ENCODE results near the gene CASTOR2. TPM values are rescaled to one million over a fixed set of nuclear protein-coding genes. Genes with fewer than 3 reads are reported as not detected.

CASTOR2 gene
- total RNA-seq, 6 experiments from 2014 or later = 2.1 to 10.2 (median 2.8) TPM

- no peak for ATAC-seq
- intact Hi-C loops (cut with DNase I) = no loop called here
- WGBS (ENCODE audit: insufficient coverage, low coverage, low lambda C conversion rate, missing lambda C conversion rate) = 87% methylated on average over 3 of the region's 18 CpGs
Observed at GRCh38 chr7:75017832-75018231, 53.3 kb downstream of the CASTOR2 start.

DNA sequence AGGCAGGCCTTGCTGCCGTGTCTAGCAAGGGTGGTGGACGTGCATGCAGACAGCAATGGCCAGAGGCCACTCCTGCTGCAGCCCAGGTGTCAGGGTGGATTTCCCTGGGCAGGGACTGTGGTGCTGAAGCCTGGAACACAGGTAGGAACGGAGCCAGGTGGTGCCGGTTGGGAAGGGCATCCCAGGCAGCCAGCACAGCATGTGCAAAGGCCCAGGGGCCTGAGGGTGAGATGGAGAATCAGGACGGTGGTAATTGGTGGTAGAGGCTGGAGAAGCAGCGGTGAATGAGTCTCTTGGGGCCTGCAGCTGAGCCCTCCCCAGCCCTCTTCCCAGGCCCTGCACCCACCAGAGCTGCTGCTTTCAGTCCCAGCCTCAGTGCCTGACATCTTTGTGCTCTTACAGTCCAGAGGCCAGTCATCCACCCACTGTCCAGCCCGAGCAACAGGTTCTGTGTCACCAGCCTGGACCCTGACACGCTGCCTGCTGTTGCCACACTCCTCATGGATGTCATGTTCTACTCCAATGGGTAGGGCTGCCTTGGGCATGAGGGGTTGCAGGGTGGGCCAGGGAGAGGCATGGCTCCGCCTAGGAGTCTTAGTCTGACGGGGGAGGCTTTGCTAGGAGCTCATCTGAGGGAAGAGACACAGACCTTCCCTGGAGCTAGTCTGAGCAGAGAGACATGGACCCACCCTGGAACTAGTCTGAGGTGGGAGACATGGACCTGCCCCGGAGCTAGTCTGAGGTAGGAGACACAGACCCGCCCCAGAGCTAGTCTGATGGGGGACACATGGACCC, 54.3 kb downstream of the CASTOR2 start:
- peak in 1 of 4 donors; percentile 23 for ATAC-seq
- no peaks in the 10 kb centered on the region for H3K27me3 ChIP-seq
- no peak overlapping the region for H3K27ac ChIP-seq
- H3K36me3 ChIP-seq = no peaks in the 10 kb centered on the region
- H3K4me1 ChIP-seq = no peaks in the 10 kb centered on the region
- intact Hi-C loops (cut with DNase I) = no loop called here
- H3K4me3 ChIP-seq = no peak overlapping the region
- no peak for TF ChIP-seq POLR2A (IDR thresholded peaks at IDR 0.05)
- TF ChIP-seq CTCF (IDR thresholded peaks at IDR 0.05) = no peak
- no peaks in the 10 kb centered on the region for H3K9me3 ChIP-seq
- no peak for DNase-seq
- 90% methylated on average over 5 of the region's 12 CpGs for WGBS (ENCODE audit: insufficient coverage, low coverage, low lambda C conversion rate, missing lambda C conversion rate)

More at GRCh38 chr7:75017832-75018231, 53.3 kb downstream of the CASTOR2 start:
- no peaks in the 10 kb centered on the region for H3K36me3 ChIP-seq
- H3K9me3 ChIP-seq = no peaks in the 10 kb centered on the region
- no peak overlapping the region for H3K4me3 ChIP-seq
- TF ChIP-seq POLR2A (IDR thresholded peaks at IDR 0.05) = no peak
- H3K27me3 ChIP-seq = no peaks in the 10 kb centered on the region
- no peak overlapping the region for H3K27ac ChIP-seq
- no peak for DNase-seq
- H3K4me1 ChIP-seq = no peaks in the 10 kb centered on the region

- no peak for TF ChIP-seq POLR2A (IDR thresholded peaks at IDR 0.05)
- no peak for TF ChIP-seq CTCF (IDR thresholded peaks at IDR 0.05)
- no peaks in the 10 kb centered on the region for H3K36me3 ChIP-seq
- no CpG with 5 or more reads among the region's 14 CpGs for WGBS (ENCODE audit: insufficient coverage, low coverage, low lambda C conversion rate, missing lambda C conversion rate)
- H3K4me1 ChIP-seq = no peaks in the 10 kb centered on the region
- intact Hi-C loops (cut with DNase I) = no loop called here
- ATAC-seq (peak in 1 of 4 donors; percentile 13), DNase-seq (no peak)
- no peaks in the 10 kb centered on the region for H3K27me3 ChIP-seq
- no peak overlapping the region for H3K27ac ChIP-seq
- H3K9me3 ChIP-seq = no peaks in the 10 kb centered on the region
- H3K4me3 ChIP-seq = no peak overlapping the region
Observed at GRCh38 chr7:75019800-75020199, 55.3 kb downstream of the CASTOR2 start.

DNA sequence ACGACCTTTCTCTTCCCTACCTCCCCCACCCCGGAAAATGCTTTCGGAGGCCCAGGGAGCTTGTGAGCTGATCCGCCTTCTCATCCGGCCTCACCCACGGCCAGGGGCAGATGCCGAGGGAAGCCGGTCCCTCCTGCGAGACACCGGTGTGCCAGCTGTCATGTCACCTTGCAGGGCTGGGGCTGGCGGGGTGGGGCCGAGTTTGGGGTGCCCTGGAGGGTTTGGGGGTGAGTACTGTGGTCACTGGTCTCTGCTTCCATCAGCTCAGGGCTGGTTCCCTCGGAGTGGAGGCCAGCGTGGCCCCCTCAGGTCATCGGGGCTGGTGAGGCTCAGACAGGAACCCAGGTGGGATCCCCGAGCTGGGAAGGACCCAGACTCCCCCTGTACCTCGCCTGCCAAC, 60.4 kb downstream of the CASTOR2 start:
- Histone ChIP-seq H3K4me1 (no peaks in the 10 kb centered on the region), H3K9me3 (no peaks in the 10 kb centered on the region), H3K4me3 (no peak overlapping the region), H3K27me3 (no peaks in the 10 kb centered on the region), H3K36me3 (no peaks in the 10 kb centered on the region), H3K27ac (no peak overlapping the region)
- 81% methylated on average over 5 of the region's 17 CpGs for WGBS (ENCODE audit: insufficient coverage, low coverage, low lambda C conversion rate, missing lambda C conversion rate)
- ATAC-seq (peak in 2 of 4 donors; percentile 21 to 22), DNase-seq (no peak)
- no peak for TF ChIP-seq POLR2A (IDR thresholded peaks at IDR 0.05)
- no peak for TF ChIP-seq CTCF (IDR thresholded peaks at IDR 0.05)
- intact Hi-C loops (cut with DNase I) = no loop called here

- no peak overlapping the region for H3K27ac ChIP-seq
- no peak overlapping the region for H3K4me3 ChIP-seq
- no peaks in the 10 kb centered on the region for H3K4me1 ChIP-seq
- intact Hi-C loops (cut with DNase I) = no loop called here
- H3K9me3 ChIP-seq = no peaks in the 10 kb centered on the region
- DNase-seq = no peak
- ATAC-seq = no peak
- TF ChIP-seq POLR2A (IDR thresholded peaks at IDR 0.05) (no peak), CTCF (IDR thresholded peaks at IDR 0.05) (no peak)
- WGBS (ENCODE audit: insufficient coverage, low coverage, low lambda C conversion rate, missing lambda C conversion rate) = 80% methylated on average over 2 of the region's 9 CpGs
- H3K36me3 ChIP-seq = no peaks in the 10 kb centered on the region
- no peaks in the 10 kb centered on the region for H3K27me3 ChIP-seq
Observed at GRCh38 chr7:75028299-75028698, 63.8 kb downstream of the CASTOR2 start.

All from right lobe of liver (tissue), 6 donors.